ENCODE data around the gene PDIA2.
"Not testable (repeated sequence)": the region's sequence is repeated elsewhere in the genome, so short reads cannot be mapped to it uniquely, and the experiment has no call there.

Gene PDIA2

GRCh38 chr16:301950-302349, 19.0 kb downstream of the PDIA2 start:
- no peak for DNase-seq

GRCh38 chr16:303760-304505, 21.0 kb downstream of the PDIA2 start:
- no peak for DNase-seq

GRCh38 chr16:305916-306626, 23.1 kb downstream of the PDIA2 start:
- no peak for DNase-seq

GRCh38 chr16:306911-307370, 24.0 kb downstream of the PDIA2 start:
- peak in 1 of 2 experiments; percentile 11 for DNase-seq

GRCh38 chr16:307691-308312, 24.8 kb downstream of the PDIA2 start:
- no peak for DNase-seq

- no peak for DNase-seq
Measured at GRCh38 chr16:309476-309875, 26.5 kb downstream of the PDIA2 start.

GRCh38 chr16:311725-312124, 28.8 kb downstream of the PDIA2 start:
- DNase-seq = no peak

- peak in 1 of 2 experiments; percentile 22 for DNase-seq
Measured at GRCh38 chr16:314351-314750, 31.4 kb downstream of the PDIA2 start.

GRCh38 chr16:314795-315299, 31.9 kb downstream of the PDIA2 start:
- peak in 1 of 2 experiments; percentile 27 for DNase-seq

- no peak for DNase-seq
Measured at GRCh38 chr16:316741-317464, 33.9 kb downstream of the PDIA2 start.

GRCh38 chr16:317583-317982, 34.6 kb downstream of the PDIA2 start:
- no peak for DNase-seq

- no peak for DNase-seq
Measured at GRCh38 chr16:318628-319027, 35.7 kb downstream of the PDIA2 start.

GRCh38 chr16:320206-320605, 37.2 kb downstream of the PDIA2 start:
- DNase-seq = no peak

- DNase-seq = no peak
Measured at GRCh38 chr16:321532-321931, 38.6 kb downstream of the PDIA2 start.

GRCh38 chr16:322476-323143, 39.6 kb downstream of the PDIA2 start:
- DNase-seq = no peak

- DNase-seq = no peak
Measured at GRCh38 chr16:324201-324450, 41.2 kb downstream of the PDIA2 start.

- DNase-seq = no peak
Measured at GRCh38 chr16:324451-325334, 41.7 kb downstream of the PDIA2 start.

- no peak for DNase-seq
Measured at GRCh38 chr16:325375-326145, 42.6 kb downstream of the PDIA2 start.

- DNase-seq = no peak
Measured at GRCh38 chr16:330741-331140, 47.8 kb downstream of the PDIA2 start.

- DNase-seq = not testable (repeated sequence)
Measured at GRCh38 chr16:331181-331814, 48.3 kb downstream of the PDIA2 start.

Measured in NCI-H2081 (cell line).